Measurements from ENCODE around the gene CRLF1. TPM values are rescaled to one million over a fixed set of nuclear protein-coding genes. Genes with fewer than 3 reads are reported as not detected.

CRLF1 gene
- total and polyA plus RNA-seq, 12 donors: 0.44 to 111 (median 21.3) TPM

GRCh38 chr19:18559685-18560084 is 46.9 kb downstream of the CRLF1 start:
- 64 to 69% (median 67%) methylated on average over 5 of the region's 5 CpGs for WGBS, 4 donors
- H3K4me3 ChIP-seq: no peak overlapping the region
- TF ChIP-seq POLR2A (IDR thresholded peaks at IDR 0.05): no peak
- H3K4me1 ChIP-seq (replicated peaks in 1 of 2): peaks cover 6 to 12% of the 10 kb centered on the region in 2 donors
- intact Hi-C loops (cut with DNase I): loop anchor here in 1 of 2 donors (10.0 kb wide), 1 partner anchor 95 kb away; no protein-coding TSS in a partner anchor
- H3K27me3 ChIP-seq: no peaks in the 10 kb centered on the region
- no peak for DNase-seq
- H3K9me3 ChIP-seq (replicated peaks in 1 of 3): no peaks in the 10 kb centered on the region
- peak overlapping the region in 2 of 5 donors; percentile 10 to 94 for H3K27ac ChIP-seq
- peaks cover 0 to 16% of the 10 kb centered on the region in 2 donors for H3K36me3 ChIP-seq (replicated peaks in 1 of 2)

GRCh38 chr19:18558604-18559003 is 48.0 kb downstream of the CRLF1 start:
- TF ChIP-seq CTCF (IDR thresholded peaks at IDR 0.05): no peak
- no peak for TF ChIP-seq POLR2A (IDR thresholded peaks at IDR 0.05)
- intact Hi-C loops (cut with DNase I): no loop called here
- Histone ChIP-seq H3K4me3 (peak overlapping the region in 2 of 4 donors; percentile 58 to 87), H3K9me3 (replicated peaks in 1 of 3) (no peaks in the 10 kb centered on the region), H3K4me1 (replicated peaks in 1 of 2) (peaks cover 6 to 12% of the 10 kb centered on the region in 2 donors), H3K27ac (peak overlapping the region; percentile 73 to 98 (median 89)), H3K27me3 (no peaks in the 10 kb centered on the region), H3K36me3 (replicated peaks in 1 of 2) (peaks cover 0 to 5% of the 10 kb centered on the region in 2 donors)
- WGBS, 4 donors: 23 to 61% (median 39%) methylated on average over 3 of the region's 3 CpGs
- DNase-seq: no peak

- Histone ChIP-seq H3K36me3 (replicated peaks in 1 of 2) (peaks cover 0 to under 1% of the 10 kb centered on the region in 2 donors), H3K27me3 (no peaks in the 10 kb centered on the region), H3K9me3 (replicated peaks in 1 of 3) (no peaks in the 10 kb centered on the region), H3K4me3 (peak overlapping the region; percentile 46 to 87 (median 66)), H3K27ac (peak overlapping the region; percentile 73 to 98 (median 89)), H3K4me1 (replicated peaks in 1 of 2) (peaks cover 6 to 12% of the 10 kb centered on the region in 2 donors)
- WGBS, 4 donors: 0 to 7% (median 3%) methylated on average over 3 to 11 of the region's 11 CpGs
- peak in 1 of 7 donors; percentile 32 for DNase-seq
- TF ChIP-seq POLR2A (IDR thresholded peaks at IDR 0.05) (no peak), CTCF (IDR thresholded peaks at IDR 0.05) (no peak)
- intact Hi-C loops (cut with DNase I): no loop called here
These were observed 48.4 kb downstream of the CRLF1 start for GRCh38 chr19:18558202-18558555.

GRCh38 chr19:18557411-18558201 is 49.0 kb downstream of the CRLF1 start, which contains the start of gene KXD1:
KXD1 (plus strand) TSS chr19:18557870; CDS start chr19:18562057, 4,187 bp downstream.
- Histone ChIP-seq H3K4me1 (replicated peaks in 1 of 2) (peaks cover 6 to 12% of the 10 kb centered on the region in 2 donors), H3K36me3 (replicated peaks in 1 of 2) (no peaks in the 10 kb centered on the region), H3K9me3 (replicated peaks in 1 of 3) (no peaks in the 10 kb centered on the region), H3K27ac (peak within 1 kb of the TSS; percentile 73 to 98 (median 89)), H3K4me3 (peak within 1 kb of the TSS; percentile 46 to 87 (median 66)), H3K27me3 (no peaks in the 10 kb centered on the region)
- 1 to 6% (median 2%) methylated on average over 4 to 58 of the region's 58 CpGs for WGBS, 4 donors
- intact Hi-C loops (cut with DNase I): no loop called here
- TF ChIP-seq CTCF (IDR thresholded peaks at IDR 0.05): no peak
- peak; percentile 76 to 77 for TF ChIP-seq POLR2A (IDR thresholded peaks at IDR 0.05)
- DNase-seq: peak; percentile 97 to 100 (median 98)

Data from adrenal gland (tissue), 12 donors.